Adrenal gland (tissue), 12 donors: Measurements from ENCODE around the gene NCF4. TPM values are rescaled to one million over a fixed set of nuclear protein-coding genes. Genes with fewer than 3 reads are reported as not detected.

Source experiments
- DNase-seq, 7 donors: peaks; one replicate each; pipeline ENCODE4 v3.0.0-alpha.2; 2019 to 2020
- H3K27ac ChIP-seq, 5 donors: fragments of 200-600 bp; sonication (generic) in 4 of 5; 1 replicate in 3 of 5; 2 replicates in 2 of 5; pipeline versions ENCODE4 v1.5.1 to v1.8.0; 2016 to 2020; ENCODE audit warnings: mild to moderate bottlenecking in 1 of 5
- H3K27me3 ChIP-seq: fragments of 200-600 bp; 2 replicates; pipeline ENCODE4 v1.8.0; 2021
- H3K36me3 ChIP-seq, 2 donors: fragments of 200-600 bp; replicated peaks in 1 of 2; 1 replicate in 1 of 2; 2 replicates in 1 of 2; pipeline versions ENCODE4 v1.5.1 to v1.8.0; 2018 to 2022
- H3K4me1 ChIP-seq, 2 donors: fragments of 200-600 bp; replicated peaks in 1 of 2; 1 replicate in 1 of 2; 2 replicates in 1 of 2; pipeline versions ENCODE4 v1.5.1 to v1.8.0; 2018 to 2021
- H3K4me3 ChIP-seq, 4 donors: fragments of 200-600 bp; sonication (generic) in 3 of 4; one replicate each; pipeline ENCODE4 v1.5.1; 2016 to 2018
- H3K9me3 ChIP-seq, 3 donors: fragments of 200-600 bp; sonication (generic) in 1 of 3; replicated peaks in 1 of 3; 1 replicate in 2 of 3; 2 replicates in 1 of 3; pipeline versions ENCODE4 v1.5.1 to v1.8.0; 2016 to 2021
- CTCF ChIP-seq, 6 experiments: fragments of 450-650 bp in 4 of 6; fragments of 200-600 bp in 2 of 6; sonication (generic) in 1 of 6; IDR thresholded peaks; 1 replicate in 5 of 6; 2 replicates in 1 of 6; pipeline versions ENCODE4 v1.5.1 to v1.8.0; 2016 to 2021; ENCODE audit warnings: antibody characterized with exemption in 6 of 6, mild to moderate bottlenecking in 2 of 6, moderate library complexity in 1 of 6
- POLR2A ChIP-seq, 2 donors: fragments of 450-650 bp; IDR thresholded peaks; one replicate each; pipeline ENCODE4 v1.6.1; 2017; ENCODE audit warnings: antibody characterized with exemption in 2 of 2, mild to moderate bottlenecking in 2 of 2, moderate library complexity in 1 of 2
- WGBS, 4 donors: extraction: QIAGEN DNeasy Blood & Tissue Kit in 2 of 4; methylation state at CpG; one replicate each; pipeline versions ENCODE4 v1.1.5 to v1.1.7; 2013 to 2017; 5-methylcytosine and 5-hydroxymethylcytosine counted together
- intact Hi-C, 2 donors: fragments of 100-400 bp; cut with DNase I; formaldehyde crosslinking; loops; one replicate each; pipeline versions ENCODE4 v1.14.1 to v1.15.0; 2022 to 2023
- polyA plus RNA-seq, 3 donors: library from polyadenylated mRNA; stranded (reverse); fragments of 200-250 nt in 2 of 3; fragments of 350-450 nt in 1 of 3; fragmentation: Illumina TruSeq in 1 of 3; extraction: RNeasy Lipid Tissue Mini Kit (QIAGEN cat#74804) in 1 of 3; gene quantifications; one replicate each; pipeline ENCODE4 v1.2.3, GENCODE V29; 2013 to 2014
- total RNA-seq, 9 donors: library from RNA; depleted of rRNA in 4 of 9; stranded (reverse); fragments of >200 nt in 4 of 9; fragments of 120-200 nt in 1 of 9; fragmentation: NEBNext Ultra II Directional in 1 of 9; extraction: Animal tissue kit (Norgen Biotek cat#: 25700) in 1 of 9; gene quantifications; one replicate each; pipeline versions ENCODE4 v1.1.0 to v1.2.4, GENCODE V29; 2013 to 2023
- donor health status: healthy with polysubstance abuse.
- donor health status: Bipolar disorder and iron deficiency.
- donor health status: DM: yes; HTN: yes; CAD: no.
- donor health status: DM: no; HTN: no; CAD: no.
- donor health status: DM: no; HTN: no; CAD: no.
- donor health status: DM: yes; HTN: yes; CAD: no.

NCF4 gene
- total and polyA plus RNA-seq, 12 donors = 2.0 to 58.1 (median 23.2) TPM

GRCh38 chr22:36835903-36836302 lies 24.9 kb upstream of the NCF4 start:
- Histone ChIP-seq H3K9me3 (no peaks in the 10 kb centered on the region), H3K27me3 (no peaks in the 10 kb centered on the region), H3K4me1 (no peaks in the 10 kb centered on the region), H3K27ac (no peak overlapping the region), H3K4me3 (no peak overlapping the region), H3K36me3 (no peaks in the 10 kb centered on the region)
- intact Hi-C loops = no loop called here
- DNase-seq = no peak
- 62 to 79% (median 73%) methylated on average over 5 of the region's 5 CpGs for WGBS, 4 donors
- TF ChIP-seq POLR2A (IDR thresholded peaks at IDR 0.05) = no peak
- TF ChIP-seq CTCF (IDR thresholded peaks at IDR 0.05) = no peak

DNA sequence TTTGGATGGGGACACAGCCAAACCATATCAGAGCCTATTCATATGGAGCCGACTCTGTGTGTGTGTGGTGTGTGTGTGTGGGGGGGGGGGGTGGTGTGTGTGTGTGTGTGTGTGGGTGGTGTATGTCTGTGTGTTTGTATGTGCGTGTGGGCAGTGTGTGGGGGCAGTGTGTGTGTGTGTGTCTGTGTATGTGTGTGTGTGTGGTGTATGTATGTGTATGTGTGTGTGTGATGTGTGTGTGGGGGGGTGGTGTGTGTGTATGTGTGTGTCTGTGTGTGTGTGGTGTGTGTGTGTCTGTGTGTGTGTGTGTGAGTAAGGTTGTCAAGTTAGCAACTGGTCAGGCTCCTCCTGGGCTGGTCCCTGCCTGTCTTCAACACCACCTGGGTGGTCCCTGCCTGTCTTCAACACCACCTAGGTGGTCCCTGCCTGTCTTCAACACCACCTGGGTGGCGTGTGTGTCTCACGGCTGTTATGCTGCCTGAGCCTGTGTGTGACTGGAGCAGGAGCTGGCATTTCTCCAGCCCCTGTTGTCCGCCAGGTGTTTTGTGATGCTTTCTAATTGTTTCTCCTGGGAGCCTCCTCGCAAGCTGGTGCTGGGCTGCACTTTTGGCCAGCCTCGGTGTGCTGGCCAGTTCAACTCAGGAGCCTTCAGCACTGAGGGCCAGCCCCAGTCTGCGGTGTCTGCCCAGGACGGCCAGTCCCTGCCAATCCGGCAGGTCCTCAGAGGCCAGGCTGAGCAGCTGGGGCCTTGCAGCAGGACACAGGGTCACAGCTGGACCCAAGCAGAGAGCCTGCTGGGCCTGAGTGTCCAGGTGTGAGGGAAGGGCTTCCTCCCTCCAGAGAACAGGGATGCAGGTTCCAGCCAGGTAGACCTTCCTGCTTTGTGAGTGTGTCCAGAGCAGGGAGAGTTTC lies 22.4 kb upstream of the NCF4 start:
- no peak for DNase-seq

GRCh38 chr22:36839356-36840073 lies 21.3 kb upstream of the NCF4 start:
- WGBS, 4 donors = 81 to 85% (median 83%) methylated on average over 10 of the region's 10 CpGs
- no peaks in the 10 kb centered on the region for H3K9me3 ChIP-seq
- DNase-seq = no peak
- H3K36me3 ChIP-seq = no peaks in the 10 kb centered on the region
- no peak overlapping the region for H3K27ac ChIP-seq
- H3K27me3 ChIP-seq = no peaks in the 10 kb centered on the region
- H3K4me3 ChIP-seq = no peak overlapping the region
- intact Hi-C loops = no loop called here
- H3K4me1 ChIP-seq = no peaks in the 10 kb centered on the region
- TF ChIP-seq CTCF (IDR thresholded peaks at IDR 0.05) (no peak), POLR2A (IDR thresholded peaks at IDR 0.05) (no peak)

More for the DNA sequence above, 22.4 kb upstream of the NCF4 start:
- WGBS, 4 donors = 72 to 90% (median 86%) methylated on average over 7 to 10 of the region's 10 CpGs
- Histone ChIP-seq H3K4me3 (no peak overlapping the region), H3K27ac (no peak overlapping the region), H3K27me3 (no peaks in the 10 kb centered on the region), H3K36me3 (no peaks in the 10 kb centered on the region), H3K9me3 (no peaks in the 10 kb centered on the region), H3K4me1 (no peaks in the 10 kb centered on the region)
- intact Hi-C loops = no loop called here
- TF ChIP-seq CTCF (IDR thresholded peaks at IDR 0.05) (no peak), POLR2A (IDR thresholded peaks at IDR 0.05) (no peak)

DNA sequence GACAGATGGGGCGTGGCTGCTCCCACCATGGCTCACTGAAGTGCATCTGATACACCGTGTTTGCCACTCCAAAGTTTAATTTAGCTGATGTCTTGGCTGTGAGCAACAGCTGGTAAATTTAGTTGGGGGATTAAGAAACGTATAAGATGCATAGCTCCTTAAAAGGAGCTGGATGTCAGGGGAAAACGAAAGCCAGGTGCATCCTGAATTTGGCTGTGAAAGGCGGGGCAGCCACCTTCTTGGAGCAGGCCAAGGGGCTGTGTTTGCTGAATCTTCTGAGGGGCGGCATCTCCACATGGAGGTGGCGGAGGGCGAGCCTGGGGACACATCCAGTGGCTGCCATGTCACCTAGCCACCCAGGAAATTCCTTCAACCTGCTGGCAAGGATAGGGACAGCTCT lies 20.7 kb upstream of the NCF4 start:
- H3K27me3 ChIP-seq = no peaks in the 10 kb centered on the region
- 73 to 86% (median 82%) methylated on average over 6 to 8 of the region's 8 CpGs for WGBS, 4 donors
- no peaks in the 10 kb centered on the region for H3K36me3 ChIP-seq
- H3K4me1 ChIP-seq = no peaks in the 10 kb centered on the region
- H3K4me3 ChIP-seq = no peak overlapping the region
- no peak for DNase-seq
- no peak overlapping the region for H3K27ac ChIP-seq
- no peaks in the 10 kb centered on the region for H3K9me3 ChIP-seq
- intact Hi-C loops = no loop called here
- no peak for TF ChIP-seq CTCF (IDR thresholded peaks at IDR 0.05)
- no peak for TF ChIP-seq POLR2A (IDR thresholded peaks at IDR 0.05)
